Peyer's patch (tissue), 4 donors: ENCODE results near the gene GUCY1A2. TPM values are rescaled to one million over a fixed set of nuclear protein-coding genes. Genes with fewer than 3 reads are reported as not detected.

Source experiments
- DNase-seq, 3 donors: peaks; one replicate each; pipeline ENCODE4 v3.0.0-alpha.2; 2017 to 2019
- H3K27ac ChIP-seq, 4 donors: fragments of 200-600 bp; sonication (generic); one replicate each; pipeline ENCODE4 v1.5.1; 2016 to 2019
- H3K27me3 ChIP-seq, 2 donors: fragments of 200-600 bp; sonication (generic); one replicate each; pipeline ENCODE4 v1.5.1; 2019
- H3K36me3 ChIP-seq, 3 donors: fragments of 200-600 bp; sonication (generic); one replicate each; pipeline ENCODE4 v1.5.1; 2016 to 2019
- H3K4me1 ChIP-seq, 4 donors: fragments of 200-600 bp; sonication (generic); one replicate each; pipeline ENCODE4 v1.5.1; 2016 to 2019
- H3K4me3 ChIP-seq, 4 donors: fragments of 200-600 bp; sonication (generic); 1 replicate in 3 of 4; 2 replicates in 1 of 4; pipeline ENCODE4 v1.5.1; 2016 to 2019; ENCODE audit warnings: mild to moderate bottlenecking in 1 of 4
- H3K9me3 ChIP-seq, 4 donors: fragments of 200-600 bp; sonication (generic); one replicate each; pipeline ENCODE4 v1.5.1; 2016 to 2019; ENCODE audit warnings: mild to moderate bottlenecking in 1 of 4
- CTCF ChIP-seq, 6 experiments: fragments of 450-650 bp in 4 of 6; fragments of 200-600 bp in 2 of 6; sonication (generic) in 1 of 6; IDR thresholded peaks; one replicate each; pipeline ENCODE4 v1.5.1; 2017 to 2019; ENCODE audit warnings: antibody characterized with exemption in 6 of 6, mild to moderate bottlenecking in 3 of 6, moderate library complexity in 1 of 6
- POLR2A ChIP-seq, 2 donors: fragments of 450-650 bp; IDR thresholded peaks; one replicate each; pipeline ENCODE4 v1.5.1; 2017; ENCODE audit warnings: antibody characterized with exemption in 2 of 2, mild to moderate bottlenecking in 2 of 2, moderate library complexity in 2 of 2
- total RNA-seq, 4 donors: library from RNA; depleted of rRNA; stranded (reverse); fragments of >200 nt; gene quantifications; one replicate each; pipeline ENCODE4 v1.1.0, GENCODE V29; 2016

GUCY1A2 gene
- total RNA-seq, 4 donors from 2014 or later, result 0.53 to 0.95 (median 0.75) TPM

- Histone ChIP-seq H3K4me1 (no peaks in the 10 kb centered on the region), H3K9me3 (no peaks in the 10 kb centered on the region), H3K27me3 (no peaks in the 10 kb centered on the region), H3K36me3 (no peaks in the 10 kb centered on the region), H3K4me3 (no peak overlapping the region), H3K27ac (no peak overlapping the region)
- TF ChIP-seq POLR2A (IDR thresholded peaks at IDR 0.05), result no peak
- no peak for TF ChIP-seq CTCF (IDR thresholded peaks at IDR 0.05)
- DNase-seq, result no peak
Measured at GRCh38 chr11:106961048-106961447, 57.2 kb downstream of the GUCY1A2 start.

DNA sequence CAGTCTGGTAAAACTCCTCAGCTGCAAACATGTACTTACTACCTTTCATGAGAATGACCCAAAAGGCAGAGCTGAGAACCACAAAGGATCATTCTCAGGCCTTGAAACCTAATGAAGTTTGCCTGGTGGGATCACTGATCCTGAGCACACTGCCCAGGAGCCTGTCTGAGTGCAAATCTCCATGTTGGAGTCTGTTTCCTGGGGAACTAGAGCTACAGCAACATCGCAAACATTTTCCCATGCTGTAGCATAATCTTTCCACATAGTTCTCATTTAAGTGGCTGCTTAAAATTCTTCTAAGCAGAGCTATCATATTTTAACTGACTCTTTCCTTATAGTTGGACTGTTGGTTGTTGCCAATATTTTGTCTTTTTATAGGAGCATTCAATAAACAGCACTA is 58.5 kb downstream of the GUCY1A2 start:
- TF ChIP-seq POLR2A (IDR thresholded peaks at IDR 0.05) (no peak), CTCF (IDR thresholded peaks at IDR 0.05) (no peak)
- Histone ChIP-seq H3K4me1 (no peaks in the 10 kb centered on the region), H3K9me3 (no peaks in the 10 kb centered on the region)

DNA sequence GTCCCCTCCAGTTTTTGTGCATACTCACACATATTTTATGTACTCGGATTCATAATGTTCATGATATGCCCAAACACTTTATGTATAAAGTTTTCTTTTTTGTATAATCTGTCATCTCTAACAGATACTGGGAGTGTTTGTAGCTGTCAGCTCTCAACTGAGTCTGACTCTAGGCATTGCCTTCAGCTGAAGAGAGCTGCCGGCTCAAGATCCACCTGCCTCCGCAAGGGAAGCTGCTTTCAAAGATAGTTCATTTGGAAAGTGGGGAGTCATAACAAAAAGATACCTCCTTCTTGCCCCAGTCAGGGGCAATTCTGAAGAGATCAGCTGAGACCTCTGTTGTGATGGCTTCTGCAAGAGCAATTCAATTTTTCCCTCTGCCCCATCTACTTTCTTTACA is 58.9 kb downstream of the GUCY1A2 start:
- no peak for DNase-seq
- Histone ChIP-seq H3K9me3 (no peaks in the 10 kb centered on the region), H3K27me3 (no peaks in the 10 kb centered on the region), H3K27ac (no peak overlapping the region), H3K4me1 (no peaks in the 10 kb centered on the region), H3K36me3 (no peaks in the 10 kb centered on the region), H3K4me3 (no peak overlapping the region)
- TF ChIP-seq POLR2A (IDR thresholded peaks at IDR 0.05) (no peak), CTCF (IDR thresholded peaks at IDR 0.05) (no peak)

More for the DNA sequence above, 58.5 kb downstream of the GUCY1A2 start:
- H3K4me3 ChIP-seq, result no peak overlapping the region
- no peak for DNase-seq
- no peaks in the 10 kb centered on the region for H3K27me3 ChIP-seq
- H3K27ac ChIP-seq, result no peak overlapping the region
- no peaks in the 10 kb centered on the region for H3K36me3 ChIP-seq

DNA sequence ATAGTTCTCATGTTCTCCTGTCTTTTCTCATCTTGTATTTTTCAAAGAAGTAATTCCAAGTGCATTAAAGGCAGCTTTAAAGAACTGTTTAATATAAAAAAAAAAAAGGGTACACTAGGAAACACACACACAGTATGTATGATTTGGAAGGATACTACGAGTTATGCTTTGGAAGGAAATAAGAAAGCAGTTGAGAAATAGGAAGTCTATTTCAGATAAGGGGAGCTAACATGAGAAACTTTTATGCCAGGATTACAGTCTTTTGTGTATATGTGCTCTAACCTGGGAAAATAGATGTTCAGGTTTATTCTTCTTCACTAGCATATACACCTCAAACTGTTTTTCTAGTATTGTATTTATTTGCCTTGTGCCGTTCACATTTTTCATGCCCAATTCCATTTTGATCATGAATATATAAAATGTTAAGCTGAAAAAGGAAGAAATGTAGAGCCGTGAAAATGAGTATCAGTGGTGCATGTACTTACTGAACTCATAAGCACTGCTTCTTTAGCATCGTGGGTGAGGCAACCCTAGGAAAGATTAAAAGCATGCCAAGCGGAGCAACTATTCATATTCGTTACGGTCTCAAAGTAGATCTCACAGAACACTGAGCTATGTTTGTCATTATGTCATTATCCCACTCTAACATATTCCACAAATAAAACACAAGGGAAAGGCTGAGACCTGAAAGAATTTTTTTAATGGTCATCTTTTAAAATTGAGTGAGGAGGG is 59.6 kb downstream of the GUCY1A2 start:
- Histone ChIP-seq H3K27ac (no peak overlapping the region), H3K27me3 (no peaks in the 10 kb centered on the region), H3K4me3 (no peak overlapping the region), H3K4me1 (no peaks in the 10 kb centered on the region), H3K9me3 (no peaks in the 10 kb centered on the region), H3K36me3 (no peaks in the 10 kb centered on the region)
- no peak for DNase-seq
- TF ChIP-seq POLR2A (IDR thresholded peaks at IDR 0.05), result no peak
- no peak for TF ChIP-seq CTCF (IDR thresholded peaks at IDR 0.05)

DNA sequence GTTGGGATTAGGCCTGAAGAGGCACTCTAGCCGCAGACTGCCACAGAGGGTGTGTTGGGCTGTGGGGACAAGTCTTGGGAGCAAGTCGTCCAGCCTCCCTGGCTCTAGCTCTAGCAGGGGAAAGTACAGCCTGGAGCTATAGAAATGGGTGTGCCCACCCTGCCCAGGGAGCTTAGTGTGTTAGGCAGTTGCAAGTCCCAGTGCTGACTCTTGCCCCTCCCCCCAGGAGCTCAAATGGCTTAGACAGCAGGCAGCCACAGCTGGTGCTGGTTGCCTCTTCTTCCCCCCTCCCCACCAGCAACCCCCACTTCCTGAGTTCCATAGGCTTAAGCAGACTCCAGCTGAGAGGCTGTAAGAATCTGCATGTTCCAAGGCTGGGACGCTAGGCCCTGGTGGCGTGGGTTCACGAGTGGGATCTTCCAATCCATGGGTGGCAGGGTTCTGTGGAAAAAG is 61.2 kb downstream of the GUCY1A2 start:
- no peaks in the 10 kb centered on the region for H3K9me3 ChIP-seq
- no peak overlapping the region for H3K4me3 ChIP-seq
- H3K36me3 ChIP-seq, result no peaks in the 10 kb centered on the region
- TF ChIP-seq POLR2A (IDR thresholded peaks at IDR 0.05), result no peak
- TF ChIP-seq CTCF (IDR thresholded peaks at IDR 0.05), result no peak
- DNase-seq, result no peak
- H3K27me3 ChIP-seq, result no peaks in the 10 kb centered on the region
- no peak overlapping the region for H3K27ac ChIP-seq
- no peaks in the 10 kb centered on the region for H3K4me1 ChIP-seq
